HG03378 (cell line): Measurements from ENCODE around the gene UGT1A7.
"Not testable (repeated sequence)": the region's sequence is repeated elsewhere in the genome, so short reads cannot be mapped to it uniquely, and the experiment has no call there.

Experiments used
- ATAC-seq: cut with Tn5 transposase; IDR thresholded peaks from one replicate; pipeline ENCODE4 v1.9.1; 2021; ENCODE audit warnings: mild to moderate bottlenecking, moderate library complexity; ENCODE audit not compliant: unreplicated experiment

UGT1A7 gene

DNA sequence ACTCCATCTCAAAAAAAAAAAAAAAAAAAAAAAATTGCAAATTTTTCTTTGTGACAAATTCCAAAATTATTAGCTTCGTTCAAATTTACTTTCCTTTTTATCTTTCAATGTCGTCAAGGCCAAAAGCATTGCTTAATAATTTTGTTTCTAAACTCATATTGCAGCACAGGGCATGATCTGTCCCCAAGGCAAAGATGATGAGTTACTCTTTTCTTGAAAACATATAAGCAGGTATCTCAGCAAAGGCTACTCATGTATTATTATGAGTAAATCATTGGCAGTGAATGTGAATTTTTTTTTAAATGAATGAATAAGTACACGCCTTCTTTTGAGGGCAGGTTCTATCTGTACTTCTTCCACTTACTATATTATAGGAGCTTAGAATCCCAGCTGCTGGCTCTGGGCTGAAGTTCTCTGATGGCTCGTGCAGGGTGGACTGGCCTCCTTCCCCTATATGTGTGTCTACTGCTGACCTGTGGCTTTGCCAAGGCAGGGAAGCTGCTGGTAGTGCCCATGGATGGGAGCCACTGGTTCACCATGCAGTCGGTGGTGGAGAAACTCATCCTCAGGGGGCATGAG lies at the start of gene UGT1A7:
UGT1A7 (plus strand) TSS at position 381 of the 579 bp plus-strand sequence; CDS start at position 418, 37 bp downstream.
- no peak for ATAC-seq

DNA sequence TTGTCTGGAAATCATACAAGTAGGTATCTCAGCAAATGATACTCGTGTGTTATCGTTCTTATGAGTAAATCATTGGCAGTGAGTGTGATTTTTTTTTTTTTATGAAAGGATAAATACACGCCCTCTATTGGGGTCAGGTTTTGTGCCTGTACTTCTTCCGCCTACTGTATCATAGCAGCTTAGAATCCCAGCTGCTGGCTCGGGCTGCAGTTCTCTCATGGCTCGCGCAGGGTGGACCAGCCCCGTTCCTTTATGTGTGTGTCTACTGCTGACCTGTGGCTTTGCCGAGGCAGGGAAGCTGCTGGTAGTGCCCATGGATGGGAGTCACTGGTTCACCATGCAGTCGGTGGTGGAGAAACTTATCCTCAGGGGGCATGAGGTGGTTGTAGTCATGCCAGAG lies 45.4 kb upstream of the UGT1A7 start, which contains the start of gene UGT1A10:
UGT1A10 (plus strand) TSS at position 143 of the 400 bp plus-strand sequence; CDS start at position 218, 75 bp downstream.
- ATAC-seq: not testable (repeated sequence)

- ATAC-seq: no peak
Observed at GRCh38 chr2:233638836-233639235, 42.9 kb upstream of the UGT1A7 start.

- no peak for ATAC-seq
Observed at GRCh38 chr2:233639860-233640259, 41.8 kb upstream of the UGT1A7 start.

DNA sequence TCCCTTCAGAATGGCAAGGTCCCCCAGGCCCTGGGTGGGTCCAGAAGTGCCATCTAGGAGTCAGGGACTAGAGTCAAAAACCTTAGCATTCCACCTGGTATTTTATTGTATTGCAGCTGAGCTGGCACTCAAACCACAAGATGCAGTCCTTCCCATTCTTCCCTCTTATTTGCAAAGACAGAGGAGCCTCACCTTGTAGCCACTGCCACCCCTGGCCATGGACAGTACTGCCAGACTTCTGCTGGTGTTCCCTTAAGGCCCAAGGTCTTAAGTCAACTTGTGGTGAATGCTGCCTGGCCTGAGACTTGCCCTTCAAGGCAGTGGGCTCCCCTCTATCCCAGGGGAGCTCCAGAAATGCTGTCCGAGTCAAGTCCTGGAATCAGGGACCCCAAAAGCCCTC lies 38.6 kb upstream of the UGT1A7 start:
- ATAC-seq: no peak

GRCh38 chr2:233646033-233646432 lies 35.7 kb upstream of the UGT1A7 start:
- ATAC-seq: not testable (repeated sequence)

GRCh38 chr2:233650981-233651380 lies 30.7 kb upstream of the UGT1A7 start:
- ATAC-seq: no peak

DNA sequence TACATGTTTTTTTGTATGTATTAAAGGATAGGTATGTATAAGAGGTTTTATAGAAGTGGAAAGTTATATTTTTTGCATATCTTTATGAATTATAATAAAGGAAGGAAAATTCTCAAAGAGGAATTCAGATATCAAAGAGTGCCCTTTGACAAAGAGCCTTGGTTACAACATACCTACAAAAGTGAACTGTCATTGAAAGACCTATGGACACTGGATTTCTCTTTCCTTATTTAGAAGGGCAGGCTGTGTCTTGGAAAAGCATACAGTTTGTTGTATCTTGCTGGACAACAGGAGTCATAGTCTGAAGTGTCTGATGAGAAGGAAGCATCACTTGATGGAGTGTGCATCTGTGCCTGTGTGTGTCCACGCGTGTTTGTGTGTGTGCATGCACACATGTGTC lies 30.3 kb upstream of the UGT1A7 start:
- no peak for ATAC-seq

DNA sequence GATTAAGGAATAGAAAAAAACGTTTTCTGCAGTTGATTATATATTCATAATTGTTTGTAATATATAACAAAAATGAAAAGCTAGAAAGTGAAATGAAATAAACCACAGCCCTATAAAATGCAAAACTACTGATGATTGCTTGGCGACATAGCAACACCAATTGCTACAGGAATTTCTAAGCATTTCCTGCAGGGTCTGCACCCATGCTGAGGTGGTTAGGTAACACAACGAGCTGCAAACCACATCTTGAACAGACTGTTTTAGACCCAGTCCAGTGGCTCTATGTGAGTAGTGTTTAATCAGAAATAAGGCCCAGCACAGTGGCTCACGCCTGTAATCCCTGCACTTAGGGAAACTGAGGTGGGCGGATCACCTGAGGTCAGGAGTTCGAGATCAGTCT lies 27.2 kb upstream of the UGT1A7 start:
- no peak for ATAC-seq

- no peak for ATAC-seq
Observed at GRCh38 chr2:233655043-233655442, 26.7 kb upstream of the UGT1A7 start.

DNA sequence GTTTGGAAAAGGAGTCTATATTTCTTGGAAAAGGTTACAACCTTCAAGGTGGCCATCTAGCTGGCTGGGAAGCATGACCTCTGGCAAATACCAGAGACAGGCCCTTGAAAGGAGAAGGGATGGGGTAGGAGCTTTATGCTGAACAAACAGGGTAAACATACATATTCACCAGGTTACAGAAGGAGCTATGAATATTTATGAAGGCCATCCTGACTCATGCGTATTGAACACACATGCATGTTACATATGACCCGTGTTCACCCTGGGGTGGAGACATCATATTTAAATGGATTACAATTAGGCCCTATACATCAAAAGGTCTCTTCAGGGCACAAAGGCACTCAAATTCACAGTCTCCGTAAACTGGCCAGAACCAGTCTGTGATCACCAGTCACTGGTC lies 25.8 kb upstream of the UGT1A7 start:
- not testable (repeated sequence) for ATAC-seq

DNA sequence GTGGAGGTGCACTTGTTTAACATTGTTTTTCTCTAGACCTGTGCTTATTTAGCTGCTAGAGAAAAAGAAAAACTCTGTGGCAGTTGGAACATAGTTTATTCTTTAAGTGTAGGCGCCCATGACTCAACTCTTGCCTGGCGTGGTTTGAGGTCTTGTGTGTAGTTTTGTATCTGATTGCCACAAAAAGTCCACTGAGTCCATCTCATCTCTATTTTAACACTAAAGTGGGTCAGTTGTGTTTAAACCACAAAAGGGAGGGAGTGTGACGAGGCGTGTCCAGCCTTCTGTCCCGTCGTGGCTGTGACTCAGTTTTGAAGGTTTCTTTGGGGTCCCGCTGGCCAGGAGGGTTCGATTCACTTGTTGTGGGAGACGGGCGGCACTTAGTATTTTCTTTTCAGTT lies 25.3 kb upstream of the UGT1A7 start:
- no peak for ATAC-seq

DNA sequence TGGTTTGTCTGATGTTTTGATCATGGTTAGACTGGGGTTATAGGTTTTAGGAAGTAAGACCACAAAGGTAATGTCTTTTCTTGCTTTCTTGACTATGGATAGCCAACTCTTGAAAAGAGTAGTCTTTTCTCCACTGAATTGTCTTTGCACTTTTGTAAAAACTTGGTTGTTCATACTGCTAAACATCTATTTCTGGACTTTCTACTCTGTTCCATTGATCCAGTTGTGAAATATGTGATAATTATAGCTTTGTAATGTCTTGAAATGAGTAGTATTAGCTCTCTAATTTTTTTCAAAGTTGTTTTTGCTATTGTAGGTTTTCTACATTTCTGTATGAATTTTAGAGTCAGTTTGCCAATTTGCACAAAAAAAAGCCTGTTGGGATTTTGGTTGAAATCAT lies 23.1 kb upstream of the UGT1A7 start:
- ATAC-seq: no peak

DNA sequence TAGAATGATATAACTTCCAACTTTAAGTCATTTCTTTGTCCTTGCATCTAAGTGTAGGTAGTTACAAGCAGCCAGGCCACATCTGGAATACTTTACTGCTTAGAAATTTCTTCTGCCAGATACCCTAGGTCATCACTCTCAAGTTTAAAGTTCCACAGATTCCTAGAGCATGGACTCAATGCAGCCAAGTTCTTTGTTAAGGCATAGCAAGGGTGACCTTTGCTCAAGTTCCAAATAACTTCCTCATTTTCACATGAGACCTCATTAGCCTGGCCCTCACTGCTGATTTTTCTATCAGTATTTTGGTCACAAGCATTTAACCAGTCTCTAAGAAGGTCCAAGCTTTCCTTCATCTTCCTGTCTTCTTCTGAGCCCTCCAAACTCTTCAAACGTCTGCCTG lies 17.8 kb upstream of the UGT1A7 start:
- ATAC-seq: no peak

DNA sequence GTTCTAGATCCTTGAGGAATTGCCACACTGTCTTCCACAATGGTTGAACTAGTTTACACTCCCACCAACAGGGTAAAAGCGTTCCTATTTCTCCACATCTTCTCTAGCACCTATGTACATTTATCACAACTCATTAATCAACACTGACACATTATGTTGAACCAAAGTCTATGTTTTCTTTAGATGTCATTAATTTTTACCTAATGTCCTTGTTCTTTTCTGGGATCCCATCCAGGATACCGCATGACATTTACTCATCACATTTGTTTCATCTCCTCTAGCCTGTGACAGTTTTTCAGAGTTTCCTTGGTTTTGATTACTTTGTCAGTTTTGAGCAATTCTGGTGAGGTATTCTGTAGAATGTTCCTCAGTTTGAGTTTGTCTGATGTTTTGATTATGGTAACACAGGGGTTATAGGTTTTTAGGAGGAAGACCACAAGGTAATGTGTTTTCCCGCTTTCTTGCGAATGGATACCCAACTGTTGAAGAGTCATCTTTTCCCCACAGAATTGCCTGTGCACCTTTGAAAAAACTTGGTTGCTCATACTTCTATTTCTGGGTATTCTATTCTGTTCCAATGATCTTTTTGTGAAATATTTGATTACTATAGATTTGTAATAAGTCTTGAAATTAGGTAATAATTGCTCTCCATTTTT lies 13.0 kb upstream of the UGT1A7 start:
- ATAC-seq: no peak

DNA sequence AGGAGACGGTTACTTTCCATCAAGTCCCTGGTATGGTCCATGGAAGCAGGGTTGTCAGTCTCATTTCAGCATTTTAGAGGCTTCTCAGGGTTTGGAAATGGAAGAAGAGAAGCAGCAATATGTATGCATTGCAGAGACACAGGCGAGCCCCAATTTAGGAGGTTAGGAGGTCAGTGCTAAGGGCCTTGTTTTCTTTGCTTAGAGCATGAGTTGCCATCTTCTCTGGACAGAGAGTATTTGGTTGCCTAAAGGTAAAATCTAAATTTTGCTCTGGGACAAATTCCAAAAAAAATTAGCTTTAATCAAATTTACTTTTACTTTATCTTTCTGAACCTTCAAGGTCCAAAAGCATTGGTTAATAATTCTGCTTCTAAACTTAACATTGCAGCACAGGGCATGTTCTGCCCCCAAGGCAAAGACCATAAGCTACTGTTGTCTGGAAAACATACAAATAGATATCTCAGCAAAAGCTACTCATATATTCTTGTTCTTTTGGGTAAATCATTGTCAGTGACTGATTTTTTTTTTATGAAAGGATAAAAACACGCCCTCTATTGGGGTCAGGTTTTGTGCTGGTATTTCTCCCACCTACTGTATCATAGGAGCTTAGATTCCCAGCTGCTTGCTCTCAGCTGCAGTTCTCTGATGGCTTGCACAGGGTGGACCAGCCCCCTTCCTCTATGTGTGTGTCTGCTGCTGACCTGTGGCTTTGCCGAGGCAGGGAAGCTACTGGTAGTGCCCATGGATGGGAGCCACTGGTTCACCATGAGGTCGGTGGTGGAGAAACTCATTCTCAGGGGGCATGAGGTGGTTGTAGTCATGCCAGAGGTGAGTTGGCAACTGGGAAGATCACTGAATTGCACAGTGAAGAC lies 10.2 kb upstream of the UGT1A7 start, which contains the start of gene UGT1A9:
UGT1A9 (plus strand) TSS at position 609 of the 872 bp plus-strand sequence; CDS start at position 646, 37 bp downstream.
- no peak for ATAC-seq

- ATAC-seq: no peak
Observed at GRCh38 chr2:233672886-233673285, 8.8 kb upstream of the UGT1A7 start.

GRCh38 chr2:233673896-233674295 lies 7.8 kb upstream of the UGT1A7 start:
- no peak for ATAC-seq

GRCh38 chr2:233674314-233674713 lies 7.4 kb upstream of the UGT1A7 start:
- ATAC-seq: no peak

DNA sequence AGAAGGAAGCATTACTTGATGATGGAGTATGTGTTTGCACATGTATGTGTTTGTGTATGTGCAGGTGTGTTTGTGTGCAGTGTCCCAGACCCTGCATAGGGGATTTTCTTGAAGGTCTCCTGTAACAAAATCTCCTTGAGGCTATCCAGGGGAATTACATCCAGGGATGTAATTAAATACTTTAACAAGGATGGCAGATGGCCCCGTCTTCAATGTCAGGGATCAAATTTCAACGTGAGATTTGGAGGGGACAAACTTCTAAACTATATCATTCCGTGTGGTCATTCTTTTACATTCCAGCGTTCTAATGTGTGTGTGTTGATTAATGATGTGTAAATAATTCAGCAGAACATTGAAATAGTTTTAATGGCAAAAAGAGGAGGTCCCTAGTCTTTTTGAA lies 6.7 kb upstream of the UGT1A7 start:
- ATAC-seq: no peak

DNA sequence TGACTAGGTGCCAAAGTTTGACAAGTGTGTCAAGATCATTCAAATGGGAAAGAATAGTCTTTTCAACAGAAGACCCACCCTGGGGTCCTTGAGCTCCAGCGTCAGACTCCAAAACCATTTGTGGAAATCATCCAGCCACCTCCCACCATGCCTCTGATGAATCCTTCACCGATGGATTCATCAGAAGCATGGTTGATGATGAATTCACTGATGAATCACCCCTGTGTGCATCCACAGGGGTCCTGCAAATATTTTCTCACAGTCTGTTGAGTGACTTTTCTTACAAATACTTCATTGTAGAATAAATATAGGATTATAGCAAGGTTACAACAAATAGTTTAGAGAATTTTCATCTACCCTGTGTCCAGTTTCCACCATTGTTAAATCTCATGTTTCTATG lies 5.7 kb upstream of the UGT1A7 start:
- ATAC-seq: no peak

DNA sequence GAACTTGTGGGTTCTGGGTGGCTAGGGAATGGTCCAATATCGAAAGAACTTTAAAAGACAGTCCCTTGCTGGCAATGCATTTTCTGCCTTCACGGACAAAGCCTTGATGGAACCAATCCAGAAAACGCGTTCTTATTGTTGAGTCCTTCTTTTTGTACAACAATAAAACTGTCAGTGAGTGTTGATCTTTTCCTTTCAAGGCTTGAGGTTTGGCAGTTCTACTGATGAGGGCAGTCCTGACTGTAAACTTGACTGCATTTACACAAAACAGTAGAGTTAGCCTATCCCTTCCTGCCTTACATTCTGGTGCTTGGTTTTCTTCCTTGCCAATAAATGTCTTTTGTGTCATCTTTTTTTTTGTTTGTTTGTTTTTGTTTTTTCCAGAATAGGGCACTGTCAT lies 2.5 kb upstream of the UGT1A7 start:
- ATAC-seq: no peak
